Kidney epithelial cell (primary cell): ENCODE measurements around the gene MEIKIN. TPM values are rescaled to one million over a fixed set of nuclear protein-coding genes. Genes with fewer than 3 reads are reported as not detected.

ENCODE experiments used
- DNase-seq: peaks from one replicate; pipeline ENCODE4 v3.0.0-alpha.2; 2010; ENCODE audit warnings: low read depth
- H3K27me3 ChIP-seq: 2 replicates; pipeline ENCODE4 v1.6.0; 2011; ENCODE audit warnings: low read length; ENCODE audit not compliant: control insufficient read depth, insufficient read depth
- H3K36me3 ChIP-seq: 2 replicates; pipeline ENCODE4 v1.5.1; 2011; ENCODE audit warnings: low read length; ENCODE audit not compliant: control insufficient read depth, insufficient read depth
- H3K4me3 ChIP-seq: 2 replicates; pipeline ENCODE4 v1.5.1; 2011; ENCODE audit warnings: low read depth, mild to moderate bottlenecking, control low read depth, low read length
- CTCF ChIP-seq: IDR thresholded peaks from 2 replicates; pipeline ENCODE4 v1.5.1; 2011; ENCODE audit warnings: mild to moderate bottlenecking, moderate library complexity, low read length, control low read depth, inconsistent platforms; ENCODE audit not compliant: insufficient read depth, poor library complexity, severe bottlenecking
- total RNA-seq: library from RNA; depleted of rRNA; stranded (reverse); fragments of >200 nt; gene quantifications from 2 replicates; pipeline ENCODE4 v1.2.3, GENCODE V29; 2015

MEIKIN gene
- total RNA-seq, 1 donor from 2014 or later, result not detected

- Histone ChIP-seq H3K36me3 (peaks cover 1% of the 10 kb centered on the region), H3K27me3 (no peaks in the 10 kb centered on the region), H3K4me3 (no peak overlapping the region)
- no peak for TF ChIP-seq CTCF
- DNase-seq, result no peak
Measured at GRCh38 chr5:131766689-131767088, 178.8 kb downstream of the MEIKIN start.

- peaks cover 1% of the 10 kb centered on the region for H3K36me3 ChIP-seq
- no peak for TF ChIP-seq CTCF
- DNase-seq, result no peak
- no peaks in the 10 kb centered on the region for H3K27me3 ChIP-seq
- no peak overlapping the region for H3K4me3 ChIP-seq
Measured at GRCh38 chr5:131765261-131765660, 180.2 kb downstream of the MEIKIN start.

- no peak for TF ChIP-seq CTCF
- Histone ChIP-seq H3K36me3 (peaks cover 1% of the 10 kb centered on the region), H3K4me3 (no peak overlapping the region), H3K27me3 (no peaks in the 10 kb centered on the region)
- DNase-seq, result no peak
Measured at GRCh38 chr5:131763968-131764367, 181.5 kb downstream of the MEIKIN start.

- no peak for TF ChIP-seq CTCF
- DNase-seq, result no peak
- Histone ChIP-seq H3K36me3 (peaks cover 1% of the 10 kb centered on the region), H3K4me3 (no peak overlapping the region), H3K27me3 (no peaks in the 10 kb centered on the region)
Measured at GRCh38 chr5:131760793-131761192, 184.7 kb downstream of the MEIKIN start.

- no peak overlapping the region for H3K4me3 ChIP-seq
- H3K27me3 ChIP-seq, result no peaks in the 10 kb centered on the region
- DNase-seq, result no peak
- no peak for TF ChIP-seq CTCF
- H3K36me3 ChIP-seq, result peaks cover 1% of the 10 kb centered on the region
Measured at GRCh38 chr5:131759704-131760103, 185.8 kb downstream of the MEIKIN start.

GRCh38 chr5:131758520-131758900 lies 187.0 kb downstream of the MEIKIN start:
- no peak for TF ChIP-seq CTCF
- Histone ChIP-seq H3K36me3 (no peaks in the 10 kb centered on the region), H3K27me3 (no peaks in the 10 kb centered on the region), H3K4me3 (no peak overlapping the region)
- DNase-seq, result no peak
